Uterus (tissue), 2 donors: ENCODE data around the gene KRT6A.

Experiments
- CTCF ChIP-seq, 4 experiments: fragments of 200-600 bp in 2 of 4; fragments of 450-650 bp in 2 of 4; sonication (generic) in 2 of 4; IDR thresholded peaks; one replicate each; pipeline ENCODE4 v1.5.1; 2016 to 2019; ENCODE audit warnings: antibody characterized with exemption in 4 of 4, mild to moderate bottlenecking in 2 of 4, moderate library complexity in 1 of 4
- POLR2A ChIP-seq, 2 donors: fragments of 450-650 bp; IDR thresholded peaks; one replicate each; pipeline ENCODE4 v1.6.1; 2016; ENCODE audit warnings: antibody characterized with exemption in 2 of 2, mild to moderate bottlenecking in 1 of 2, moderate library complexity in 1 of 2

DNA sequence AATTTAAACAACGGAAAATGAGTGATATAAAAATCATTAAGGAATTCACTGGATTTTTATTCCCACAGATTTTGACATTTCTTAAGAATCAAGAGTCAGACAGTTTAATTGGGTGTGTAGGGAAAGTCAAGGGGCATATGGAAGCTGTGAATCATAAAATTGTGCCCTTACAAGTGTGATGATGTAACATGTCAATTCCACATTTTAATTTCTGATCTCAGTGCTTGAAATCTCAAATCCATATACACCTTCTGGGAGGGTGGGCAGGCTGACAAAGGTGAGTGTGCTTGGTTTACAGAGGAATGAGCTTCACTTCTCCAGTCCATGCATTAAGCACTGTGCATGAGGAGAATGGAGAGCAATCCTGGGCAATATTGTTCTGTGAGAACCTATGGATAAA lies 1.0 kb upstream of the KRT6A start:
- TF ChIP-seq CTCF (IDR thresholded peaks at IDR 0.05): no peak
- no peak for TF ChIP-seq POLR2A (IDR thresholded peaks at IDR 0.05)
